Measurements from ENCODE around the gene PATJ. TPM values are rescaled to one million over a fixed set of nuclear protein-coding genes. Genes with fewer than 3 reads are reported as not detected.

The PATJ gene
- total RNA-seq, 1 donor from 2014 or later: 31.2 TPM

DNA sequence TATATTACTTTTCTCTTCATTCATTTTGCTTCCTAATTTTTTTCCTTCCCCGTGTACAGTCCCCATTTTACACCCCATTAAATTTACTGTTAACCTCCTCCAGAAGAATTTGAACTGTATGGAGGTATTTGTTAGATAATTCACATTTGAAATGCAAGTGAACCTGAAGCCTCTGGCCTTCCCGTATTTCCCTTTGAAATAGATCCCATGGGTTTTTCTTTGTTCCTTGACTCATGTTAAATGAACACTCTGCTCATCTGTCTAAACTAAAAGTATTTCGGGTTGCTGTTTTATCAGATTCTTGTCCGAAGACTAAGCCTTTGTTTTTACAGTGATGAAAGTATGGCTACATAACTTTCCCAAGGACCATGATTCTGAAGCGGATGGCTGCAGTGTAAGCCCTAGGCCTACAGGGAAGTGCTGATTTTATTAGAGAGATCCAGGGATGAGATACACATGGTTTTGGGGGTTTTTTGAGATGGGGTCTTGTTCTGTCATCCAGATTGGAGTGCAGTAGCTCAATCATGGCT lies 187.9 kb downstream of the PATJ start:
- Mint-ChIP-seq H3K27me3 (no peaks in the 10 kb centered on the region), H3K27ac (no peak overlapping the region), H3K36me3 (ENCODE audit: low read depth) (peaks cover 29% of the 10 kb centered on the region), H3K9me3 (no peaks in the 10 kb centered on the region), H3K4me1 (no peaks in the 10 kb centered on the region), H3K4me3 (no peak overlapping the region)
- ChIA-PET POLR2A (no interaction called here), CTCF (no interaction called here)
- intact Hi-C loops (cut with micrococcal nuclease): no loop called here
- ATAC-seq (ENCODE audit: low read depth): no peak
- TF ChIP-seq, protein P1, sequence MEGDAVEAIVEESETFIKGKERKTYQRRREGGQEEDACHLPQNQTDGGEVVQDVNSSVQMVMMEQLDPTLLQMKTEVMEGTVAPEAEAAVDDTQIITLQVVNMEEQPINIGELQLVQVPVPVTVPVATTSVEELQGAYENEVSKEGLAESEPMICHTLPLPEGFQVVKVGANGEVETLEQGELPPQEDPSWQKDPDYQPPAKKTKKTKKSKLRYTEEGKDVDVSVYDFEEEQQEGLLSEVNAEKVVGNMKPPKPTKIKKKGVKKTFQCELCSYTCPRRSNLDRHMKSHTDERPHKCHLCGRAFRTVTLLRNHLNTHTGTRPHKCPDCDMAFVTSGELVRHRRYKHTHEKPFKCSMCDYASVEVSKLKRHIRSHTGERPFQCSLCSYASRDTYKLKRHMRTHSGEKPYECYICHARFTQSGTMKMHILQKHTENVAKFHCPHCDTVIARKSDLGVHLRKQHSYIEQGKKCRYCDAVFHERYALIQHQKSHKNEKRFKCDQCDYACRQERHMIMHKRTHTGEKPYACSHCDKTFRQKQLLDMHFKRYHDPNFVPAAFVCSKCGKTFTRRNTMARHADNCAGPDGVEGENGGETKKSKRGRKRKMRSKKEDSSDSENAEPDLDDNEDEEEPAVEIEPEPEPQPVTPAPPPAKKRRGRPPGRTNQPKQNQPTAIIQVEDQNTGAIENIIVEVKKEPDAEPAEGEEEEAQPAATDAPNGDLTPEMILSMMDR (IDR thresholded peaks at IDR 0.05): no peak
- no peak for DNase-seq

DNA sequence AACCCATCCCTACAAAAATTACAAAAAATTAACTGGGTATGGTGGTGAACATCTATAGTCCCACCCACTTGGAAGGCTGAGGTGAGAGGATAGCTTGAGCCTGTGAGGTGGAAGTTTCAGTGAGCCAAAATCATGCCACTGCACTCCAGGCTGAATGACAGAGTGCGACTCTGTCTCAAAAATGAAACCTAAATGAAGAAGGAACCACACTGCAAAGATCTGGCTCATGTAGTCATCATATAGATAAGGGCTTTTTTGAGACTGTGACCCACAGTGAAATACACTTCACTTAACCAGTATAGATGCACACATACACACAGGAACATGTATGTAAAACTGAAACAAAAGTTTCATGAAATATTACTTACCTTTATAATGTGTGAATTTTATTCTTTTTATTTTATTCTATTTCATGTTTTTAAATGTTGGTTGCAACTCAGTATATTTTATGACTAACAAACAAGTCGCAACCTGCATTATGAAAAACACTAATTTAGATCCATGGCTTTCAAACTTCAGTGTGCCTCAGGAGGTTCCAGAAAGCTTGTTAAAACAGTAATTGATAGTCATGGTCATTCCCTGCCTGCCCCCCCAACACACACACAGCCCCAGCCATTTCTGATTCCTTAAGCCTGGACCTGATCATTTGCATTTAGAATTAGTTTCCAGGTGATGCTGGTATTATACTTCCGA lies 189.5 kb downstream of the PATJ start:
- no peak for DNase-seq
- Mint-ChIP-seq H3K27me3 (no peaks in the 10 kb centered on the region), H3K9me3 (no peaks in the 10 kb centered on the region), H3K4me3 (no peak overlapping the region), H3K27ac (no peak overlapping the region), H3K36me3 (ENCODE audit: low read depth) (peaks cover 29% of the 10 kb centered on the region), H3K4me1 (no peaks in the 10 kb centered on the region)
- ATAC-seq (ENCODE audit: low read depth): no peak
- ChIA-PET POLR2A (no interaction called here), CTCF (no interaction called here)
- intact Hi-C loops (cut with micrococcal nuclease): no loop called here
- TF ChIP-seq, protein P1 (IDR thresholded peaks at IDR 0.05): no peak

DNA sequence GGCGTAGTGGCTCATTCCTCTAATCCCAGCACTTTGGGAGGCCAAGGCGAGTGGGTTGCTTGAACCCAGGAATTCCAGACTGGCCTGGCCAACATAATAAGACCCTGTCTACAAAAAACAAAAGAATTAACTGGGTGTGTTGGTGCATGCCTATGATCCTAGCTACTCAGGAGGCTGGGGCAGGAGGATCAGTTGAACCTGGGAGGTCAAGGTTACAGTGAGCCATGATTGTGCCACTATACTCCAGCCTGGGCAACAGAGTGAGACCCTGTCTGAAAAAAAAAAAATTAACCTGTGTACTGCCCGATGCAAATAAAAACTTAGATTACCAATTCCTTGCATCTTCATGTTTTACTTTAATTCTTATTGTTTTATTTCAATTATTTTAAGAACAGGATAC lies 193.2 kb downstream of the PATJ start:
- Mint-ChIP-seq H3K36me3 (ENCODE audit: low read depth) (peaks cover 8% of the 10 kb centered on the region), H3K4me1 (no peaks in the 10 kb centered on the region), H3K4me3 (no peak overlapping the region), H3K9me3 (no peaks in the 10 kb centered on the region), H3K27ac (no peak overlapping the region), H3K27me3 (no peaks in the 10 kb centered on the region)
- no peak for ATAC-seq (ENCODE audit: low read depth)
- ChIA-PET CTCF (interaction anchor here (0.7 kb wide), 1 partner anchor 210 kb away, joined by 3 read pairs; no protein-coding TSS in a partner anchor), POLR2A (no interaction called here)
- no peak for DNase-seq
- TF ChIP-seq, protein P1 (IDR thresholded peaks at IDR 0.05): no peak
- intact Hi-C loops (cut with micrococcal nuclease): no loop called here

DNA sequence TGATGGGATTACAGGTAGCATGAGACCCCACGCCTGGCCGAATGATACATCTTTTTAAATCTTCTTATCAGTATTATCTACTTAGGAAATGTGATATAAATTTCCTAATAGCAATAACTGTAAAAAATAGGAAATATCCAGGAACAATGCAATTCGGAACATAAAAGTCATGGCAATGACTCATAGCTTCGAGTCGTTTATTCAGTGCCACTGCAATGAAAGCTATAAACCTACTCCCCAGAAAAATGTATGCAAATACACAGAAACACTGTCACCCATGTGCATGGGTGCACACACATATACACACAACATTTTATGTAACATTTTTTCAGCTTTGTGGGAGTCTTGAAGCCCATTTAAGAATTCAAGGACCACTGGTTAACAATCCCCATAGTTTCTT lies 194.6 kb downstream of the PATJ start:
- Mint-ChIP-seq H3K4me1 (no peaks in the 10 kb centered on the region), H3K27me3 (no peaks in the 10 kb centered on the region), H3K36me3 (ENCODE audit: low read depth) (peaks cover 6% of the 10 kb centered on the region), H3K4me3 (no peak overlapping the region), H3K9me3 (no peaks in the 10 kb centered on the region), H3K27ac (no peak overlapping the region)
- ATAC-seq (ENCODE audit: low read depth) (no peak), DNase-seq (no peak)
- POLR2A ChIA-PET: no interaction called here
- TF ChIP-seq, protein P1 (IDR thresholded peaks at IDR 0.05): no peak
- CTCF ChIA-PET: no interaction called here
- intact Hi-C loops (cut with micrococcal nuclease): no loop called here

DNA sequence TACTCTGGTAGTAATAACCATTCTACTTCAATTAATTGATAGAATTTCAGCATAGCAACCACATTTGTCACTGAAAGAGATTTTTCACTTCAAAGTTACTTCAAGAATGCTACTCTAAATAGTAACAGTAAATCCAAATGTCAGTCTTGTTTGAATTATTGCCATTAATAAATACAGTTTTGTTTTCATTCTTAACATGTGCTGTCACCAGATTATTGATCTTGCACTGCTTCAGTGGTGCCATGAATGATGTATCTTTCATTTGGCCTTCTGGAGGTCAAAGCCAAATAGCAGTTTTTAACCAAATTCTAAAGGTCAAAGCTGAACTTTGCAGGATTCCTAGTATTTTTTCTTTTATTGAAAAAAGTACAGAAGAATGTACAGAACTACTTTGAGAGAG lies 199.5 kb downstream of the PATJ start:
- H3K27me3 Mint-ChIP-seq: no peaks in the 10 kb centered on the region
- DNase-seq (no peak), ATAC-seq (ENCODE audit: low read depth) (no peak)
- ChIA-PET CTCF (no interaction called here), POLR2A (no interaction called here)
- H3K4me3 Mint-ChIP-seq: no peak overlapping the region
- no peaks in the 10 kb centered on the region for H3K4me1 Mint-ChIP-seq
- peaks cover 6% of the 10 kb centered on the region for H3K36me3 Mint-ChIP-seq (ENCODE audit: low read depth)
- H3K9me3 Mint-ChIP-seq: peaks cover 3% of the 10 kb centered on the region
- H3K27ac Mint-ChIP-seq: no peak overlapping the region
- TF ChIP-seq, protein P1 (IDR thresholded peaks at IDR 0.05): no peak
- intact Hi-C loops (cut with micrococcal nuclease): no loop called here
